D721Med (cell line): Measurements from ENCODE around the gene SUSD4.

Experiments used
- DNase-seq: peaks from one replicate; pipeline ENCODE4 v3.0.0; 2011; ENCODE audit warnings: low spot score; ENCODE audit not compliant: insufficient read length
- FAIRE-seq: peaks from 2 replicates; lab custom pipeline; 2011; peaks lifted over from hg19 to GRCh38; lab: Jason Lieb, UNC
- TF ChIP-seq, protein P1 (sequence below): IDR thresholded peaks from 2 replicates; pipeline ENCODE4 v1.5.1; 2012; ENCODE audit warnings: mild to moderate bottlenecking, control low read depth; ENCODE audit not compliant: insufficient read depth; ENCODE audit errors: missing control alignments

SUSD4 gene

DNA sequence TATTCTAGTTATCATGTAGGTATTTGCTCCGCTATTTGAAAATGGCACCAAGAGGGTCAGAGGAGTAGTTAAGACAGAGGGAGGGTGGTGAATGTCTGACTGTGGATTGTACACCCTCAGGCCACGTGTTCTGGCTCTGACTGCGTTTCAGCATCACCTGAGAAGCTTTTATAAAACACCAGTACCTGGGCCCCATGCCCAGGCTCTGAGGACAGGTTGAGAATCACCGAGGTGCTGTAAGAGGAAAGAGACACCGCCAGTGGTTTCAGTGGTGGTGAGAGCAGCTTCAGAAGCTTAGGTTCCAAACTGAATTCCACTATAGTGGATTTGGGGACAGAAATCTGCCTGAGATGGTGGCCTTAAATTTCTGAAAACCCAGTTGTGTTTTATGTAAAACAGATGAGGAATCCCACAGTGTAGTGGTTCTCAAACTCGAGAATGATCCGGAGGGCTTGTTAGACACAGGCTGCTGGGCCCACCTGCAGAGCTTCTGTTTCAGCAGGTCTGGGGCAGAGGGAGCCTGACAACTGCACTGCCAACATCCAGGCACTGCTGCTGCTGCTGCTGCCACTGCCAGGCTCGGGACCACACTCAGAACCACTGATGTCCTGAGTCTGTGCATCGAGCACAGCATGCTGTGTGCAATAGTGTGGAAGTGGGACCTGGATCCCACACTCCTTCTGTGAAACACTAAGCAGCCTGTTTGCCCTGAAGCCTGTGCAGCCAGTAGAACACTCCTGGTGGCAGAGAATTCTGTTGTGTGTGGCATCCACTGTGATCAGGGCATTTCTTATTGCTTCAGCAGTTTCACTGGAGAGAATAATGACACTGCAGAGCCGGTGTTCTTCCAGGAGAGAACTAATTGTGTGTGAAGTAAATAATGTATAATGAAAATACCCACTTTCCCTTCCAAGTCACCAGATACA is 98.7 kb downstream of the SUSD4 start:
- TF ChIP-seq, protein P1, sequence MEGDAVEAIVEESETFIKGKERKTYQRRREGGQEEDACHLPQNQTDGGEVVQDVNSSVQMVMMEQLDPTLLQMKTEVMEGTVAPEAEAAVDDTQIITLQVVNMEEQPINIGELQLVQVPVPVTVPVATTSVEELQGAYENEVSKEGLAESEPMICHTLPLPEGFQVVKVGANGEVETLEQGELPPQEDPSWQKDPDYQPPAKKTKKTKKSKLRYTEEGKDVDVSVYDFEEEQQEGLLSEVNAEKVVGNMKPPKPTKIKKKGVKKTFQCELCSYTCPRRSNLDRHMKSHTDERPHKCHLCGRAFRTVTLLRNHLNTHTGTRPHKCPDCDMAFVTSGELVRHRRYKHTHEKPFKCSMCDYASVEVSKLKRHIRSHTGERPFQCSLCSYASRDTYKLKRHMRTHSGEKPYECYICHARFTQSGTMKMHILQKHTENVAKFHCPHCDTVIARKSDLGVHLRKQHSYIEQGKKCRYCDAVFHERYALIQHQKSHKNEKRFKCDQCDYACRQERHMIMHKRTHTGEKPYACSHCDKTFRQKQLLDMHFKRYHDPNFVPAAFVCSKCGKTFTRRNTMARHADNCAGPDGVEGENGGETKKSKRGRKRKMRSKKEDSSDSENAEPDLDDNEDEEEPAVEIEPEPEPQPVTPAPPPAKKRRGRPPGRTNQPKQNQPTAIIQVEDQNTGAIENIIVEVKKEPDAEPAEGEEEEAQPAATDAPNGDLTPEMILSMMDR: no peak
- FAIRE-seq: no peak
- no peak for DNase-seq

DNA sequence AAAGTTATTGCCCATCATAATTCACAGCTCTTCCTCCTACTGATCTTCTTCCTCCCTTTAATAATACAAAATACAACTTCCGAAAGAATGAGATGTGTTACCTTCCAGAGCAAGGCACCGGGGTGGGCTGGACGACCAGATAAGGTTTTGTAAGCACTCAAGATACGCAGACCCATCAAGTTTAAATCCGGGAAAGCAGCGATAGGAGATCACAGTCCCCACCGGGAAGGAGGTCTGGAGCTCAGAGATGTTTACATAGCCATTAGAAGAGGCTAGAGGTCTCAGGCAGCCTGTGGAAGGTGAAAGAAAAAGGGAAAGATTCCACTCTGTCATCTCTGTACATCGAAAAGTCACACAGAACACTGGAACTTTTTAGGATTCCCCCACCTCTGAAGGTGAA is 99.4 kb downstream of the SUSD4 start:
- FAIRE-seq: no peak
- TF ChIP-seq, protein P1: no peak
- DNase-seq: no peak

DNA sequence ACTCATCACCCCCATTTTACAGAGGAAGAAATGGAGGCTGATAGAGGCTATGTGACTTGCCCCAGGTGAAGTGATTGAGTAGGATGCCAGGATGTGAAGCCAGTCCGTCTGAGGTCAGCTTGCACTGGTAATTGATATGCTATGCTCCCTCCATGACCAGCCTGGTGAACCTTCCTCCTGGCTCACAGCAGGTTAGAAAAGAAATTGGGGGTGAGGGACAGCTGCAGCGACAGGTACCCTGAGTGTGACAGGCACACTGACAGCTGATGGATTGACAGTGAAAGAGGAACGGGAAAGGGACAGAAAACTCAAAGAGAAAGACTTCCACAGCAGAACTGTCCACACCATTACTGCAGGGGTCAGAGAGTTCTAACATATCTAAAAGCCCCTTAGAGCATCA is 102.1 kb downstream of the SUSD4 start:
- TF ChIP-seq, protein P1: no peak
- DNase-seq (no peak), FAIRE-seq (no peak)

DNA sequence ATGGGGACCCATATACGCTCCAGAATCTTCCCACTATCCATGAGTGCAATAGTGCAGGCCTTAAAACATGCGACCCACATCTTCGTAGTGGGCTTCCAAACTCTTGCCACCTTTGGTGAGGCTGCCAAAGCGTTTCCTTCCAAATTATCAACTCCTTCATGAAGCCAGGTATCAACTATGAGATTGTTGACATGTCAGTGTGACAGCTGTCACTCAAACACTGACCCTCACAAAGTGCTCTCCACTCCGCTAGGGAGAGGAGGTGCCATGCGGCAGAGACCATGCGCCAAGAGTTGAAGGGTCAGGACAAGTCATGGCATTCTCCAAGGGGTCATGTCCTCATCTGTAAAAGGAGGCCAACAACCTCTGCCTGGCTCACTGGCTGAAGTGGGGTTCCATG is 103.3 kb downstream of the SUSD4 start:
- DNase-seq (no peak), FAIRE-seq (no peak)
- TF ChIP-seq, protein P1: no peak

DNA sequence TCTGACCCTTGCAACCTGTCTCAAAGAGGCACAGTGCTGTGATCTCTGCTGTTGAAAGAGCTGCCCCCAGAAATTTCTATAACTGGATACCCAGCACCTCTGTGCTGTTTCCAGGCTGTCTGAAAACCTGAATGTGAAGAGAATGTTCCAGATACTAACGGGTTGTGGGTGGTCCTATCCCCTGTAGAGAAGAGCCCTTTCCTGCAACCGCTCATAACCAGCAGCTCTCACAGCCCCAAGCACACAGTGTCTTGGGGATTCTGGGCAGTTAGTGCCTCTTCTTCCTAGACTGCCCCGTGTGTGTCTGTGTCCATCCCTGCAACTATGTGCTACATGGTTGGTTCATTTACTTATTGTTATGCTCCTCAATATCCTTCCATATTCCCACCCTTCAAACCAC is 104.5 kb downstream of the SUSD4 start:
- FAIRE-seq (no peak), DNase-seq (no peak)
- TF ChIP-seq, protein P1: no peak

DNA sequence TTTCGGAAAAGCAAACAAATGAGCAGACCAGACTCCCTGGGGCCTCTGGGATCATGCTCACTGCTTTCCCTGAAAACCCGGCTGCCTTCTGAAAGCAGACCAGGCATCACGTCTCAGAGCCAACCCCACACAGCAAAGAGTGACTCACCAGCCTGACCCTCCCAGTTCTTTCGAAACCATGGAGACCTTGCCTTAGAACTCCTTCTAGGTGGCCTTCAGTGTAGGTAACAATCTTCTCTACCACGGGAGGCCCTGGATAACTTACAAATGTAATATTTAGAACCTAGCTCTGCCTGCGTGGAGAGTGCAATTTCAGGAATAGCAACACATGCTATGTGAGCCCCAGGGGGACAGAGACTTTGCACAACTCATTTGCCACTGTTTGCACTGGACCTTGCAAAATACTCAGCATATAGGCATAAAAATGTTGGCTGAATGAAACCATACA is 105.2 kb downstream of the SUSD4 start:
- DNase-seq (no peak), FAIRE-seq (no peak)
- TF ChIP-seq, protein P1: no peak
